GM18519 (cell line): ENCODE data around the gene EPB41L3.

Source experiments
- ATAC-seq: cut with Tn5 transposase; IDR thresholded peaks from one replicate; pipeline ENCODE4 v1.9.1; 2021; ENCODE audit warnings: mild to moderate bottlenecking, moderate library complexity; ENCODE audit not compliant: unreplicated experiment, low FRiP score

EPB41L3 gene

DNA sequence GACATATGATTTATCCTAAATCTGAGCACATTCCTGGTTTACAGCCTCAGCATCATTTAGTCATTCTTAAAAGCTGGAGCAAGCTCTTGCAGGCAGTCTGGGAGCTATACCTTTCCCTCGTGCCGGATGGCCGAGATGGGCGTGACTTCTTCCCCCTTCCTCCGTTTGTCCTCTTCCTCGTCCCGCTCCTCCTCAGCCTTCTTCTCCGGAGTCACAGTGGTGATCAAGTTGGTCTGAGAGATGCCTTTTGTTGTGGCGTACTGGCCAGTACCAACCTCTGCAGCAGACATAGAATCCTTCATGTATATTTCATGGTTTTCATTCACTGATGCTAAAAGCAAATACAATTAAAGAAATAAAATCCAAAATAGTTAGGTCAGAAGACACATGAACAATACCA lies 124.2 kb downstream of the EPB41L3 start:
- ATAC-seq = no peak

- no peak for ATAC-seq
Measured at GRCh38 chr18:5419030-5419429, 124.8 kb downstream of the EPB41L3 start.

GRCh38 chr18:5417342-5417741 lies 126.5 kb downstream of the EPB41L3 start:
- ATAC-seq = no peak

DNA sequence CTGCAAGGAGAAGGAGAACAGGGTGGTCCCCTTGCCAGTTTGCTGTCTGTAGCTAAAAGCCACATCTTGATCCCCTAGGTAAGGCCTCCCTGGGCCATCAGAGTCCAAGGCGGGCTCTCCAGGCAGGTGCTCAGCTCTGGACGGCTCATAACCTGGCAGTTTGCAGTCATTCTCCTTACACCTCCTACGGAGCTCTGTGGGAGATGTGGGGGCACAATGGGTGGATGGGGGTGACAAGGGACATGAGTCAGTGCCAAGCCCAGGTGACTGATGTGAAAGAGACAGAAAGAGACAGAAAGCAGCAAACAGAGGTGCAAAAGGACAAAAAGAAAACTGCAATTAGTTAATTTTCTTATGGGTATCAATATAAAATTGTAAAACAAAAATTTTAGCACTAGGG lies 127.7 kb downstream of the EPB41L3 start:
- no peak for ATAC-seq

GRCh38 chr18:5415665-5416064 lies 128.1 kb downstream of the EPB41L3 start:
- ATAC-seq = no peak

- no peak for ATAC-seq
Measured at GRCh38 chr18:5415031-5415430, 128.8 kb downstream of the EPB41L3 start.

DNA sequence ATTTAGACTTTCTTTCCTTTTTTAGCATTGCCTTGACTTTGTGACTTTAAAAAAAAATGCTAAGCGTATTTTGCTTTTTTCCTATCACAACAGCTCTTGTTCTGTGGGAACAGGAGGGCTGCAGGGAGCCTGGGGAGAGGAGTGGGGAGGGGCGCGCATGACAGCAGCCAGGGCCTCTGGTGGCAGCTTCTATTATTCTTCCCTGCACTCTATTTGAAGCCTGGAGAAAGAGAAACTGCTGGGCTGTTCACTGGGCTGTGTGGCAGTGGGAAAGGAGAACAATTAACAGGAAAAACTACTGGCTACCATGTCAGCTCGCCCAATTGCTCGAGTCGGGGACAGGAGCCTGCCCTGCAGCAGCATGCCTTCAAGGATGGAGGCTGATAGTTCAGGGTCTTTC lies 129.3 kb downstream of the EPB41L3 start:
- no peak for ATAC-seq

GRCh38 chr18:5413447-5413846 lies 130.3 kb downstream of the EPB41L3 start:
- no peak for ATAC-seq

DNA sequence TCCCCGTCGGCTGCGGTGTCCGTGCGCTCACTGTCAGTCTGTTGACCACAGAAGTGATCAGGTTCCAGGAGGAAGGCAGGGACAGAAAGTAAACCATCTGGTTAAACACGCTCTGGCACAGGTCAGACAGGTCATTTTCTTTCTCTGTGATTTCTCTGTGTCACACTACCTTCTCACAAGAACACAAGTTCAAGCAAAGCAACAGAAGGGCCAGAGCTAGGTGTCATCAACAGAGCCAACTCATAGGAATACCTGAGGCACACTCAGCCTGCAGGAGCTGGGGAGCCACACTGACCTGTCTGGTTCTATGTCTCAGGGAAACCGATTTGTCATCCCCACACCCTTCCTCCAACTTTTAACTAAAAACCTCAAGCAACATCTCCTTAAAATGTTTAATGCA lies 133.2 kb downstream of the EPB41L3 start:
- no peak for ATAC-seq

- ATAC-seq = no peak
Measured at GRCh38 chr18:5398269-5398668, 145.5 kb downstream of the EPB41L3 start.

GRCh38 chr18:5397102-5397501 lies 146.7 kb downstream of the EPB41L3 start:
- no peak for ATAC-seq

DNA sequence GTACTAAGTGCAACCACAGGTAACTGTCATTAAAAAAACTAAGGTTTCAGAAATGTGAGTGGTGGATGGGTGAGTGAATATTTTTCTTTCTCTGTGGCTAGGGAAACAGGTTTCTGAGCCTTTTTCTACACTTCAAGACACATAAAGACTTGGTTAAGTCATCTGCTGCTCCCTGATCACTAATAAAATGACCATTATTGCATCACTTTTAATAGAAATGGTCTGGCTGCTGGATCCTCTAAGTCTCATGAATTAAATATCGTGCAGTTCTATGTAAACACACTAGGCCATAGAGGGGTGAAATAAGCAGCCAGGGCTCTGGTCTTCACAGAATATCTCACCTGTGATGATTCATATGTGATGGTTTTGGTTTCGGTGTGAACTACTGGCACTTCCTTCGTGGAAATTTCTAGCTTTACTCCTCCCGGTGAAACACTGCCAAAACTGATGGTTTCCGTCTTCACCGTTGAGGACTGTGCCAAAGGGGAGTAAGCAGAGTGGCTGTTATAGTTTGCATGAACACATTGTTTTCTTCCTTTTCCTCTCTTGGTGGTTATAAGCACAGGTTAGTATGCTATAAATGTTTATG lies 147.8 kb downstream of the EPB41L3 start:
- ATAC-seq = no peak

GRCh38 chr18:5393779-5394178 lies 150.0 kb downstream of the EPB41L3 start:
- ATAC-seq = no peak

DNA sequence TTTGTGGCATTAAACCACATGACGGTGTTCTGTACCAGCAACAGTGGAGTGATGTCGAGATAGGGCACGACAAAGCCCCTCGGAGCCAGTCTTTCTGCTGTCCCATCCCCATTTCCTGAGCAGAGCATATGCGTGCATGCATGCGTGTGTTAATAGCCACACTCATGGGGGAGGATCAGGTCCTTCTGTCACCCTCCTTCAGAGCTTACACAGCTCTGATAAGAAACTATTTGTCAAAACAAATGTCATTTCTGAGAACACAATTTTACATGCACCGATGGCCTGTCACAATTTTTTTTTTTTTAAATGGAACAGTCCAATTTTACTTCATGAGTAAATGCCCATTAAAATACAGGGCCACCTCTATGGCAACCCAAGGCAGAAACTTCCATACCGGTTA lies 152.4 kb downstream of the EPB41L3 start:
- ATAC-seq = no peak

DNA sequence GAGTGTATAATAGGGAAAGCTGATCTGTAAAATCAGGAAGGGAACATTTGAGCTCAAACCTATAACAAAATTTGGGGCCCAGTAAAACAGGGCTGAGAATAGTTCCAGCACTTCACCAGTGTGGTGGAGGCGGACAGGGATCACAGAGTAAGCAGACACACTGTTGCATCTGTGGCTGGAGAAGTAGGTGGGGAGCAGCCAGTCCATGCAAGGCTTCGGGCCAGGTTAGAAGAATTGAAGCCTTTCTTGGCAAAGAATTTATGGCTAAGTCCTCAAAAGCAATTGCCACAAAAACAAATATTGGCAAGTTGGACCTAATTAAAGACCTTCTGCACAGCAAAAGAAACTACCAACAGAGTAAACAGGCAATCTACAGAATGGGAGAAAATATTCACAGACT lies 154.4 kb downstream of the EPB41L3 start:
- no peak for ATAC-seq

GRCh38 chr18:5388896-5389295 lies 154.9 kb downstream of the EPB41L3 start:
- ATAC-seq = no peak

DNA sequence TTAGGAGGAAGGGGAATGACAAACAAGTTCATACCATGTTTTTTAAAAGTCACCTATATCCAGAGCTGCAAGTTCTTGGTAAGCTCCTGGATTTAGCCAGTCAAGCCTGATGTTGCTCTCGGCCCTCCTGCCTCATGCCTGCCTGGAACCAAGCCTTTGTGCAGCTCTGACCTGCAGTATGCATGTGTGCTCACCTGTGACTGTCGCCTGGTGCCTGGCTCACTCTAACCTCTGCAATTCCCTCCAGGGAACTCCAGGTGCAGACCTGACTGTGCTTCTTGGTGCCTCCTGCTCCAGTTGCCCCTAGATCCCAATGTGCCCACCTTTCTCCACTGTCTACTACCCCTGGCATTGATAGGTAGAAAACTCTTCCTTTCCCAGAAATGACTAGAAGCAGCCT lies 163.2 kb downstream of the EPB41L3 start:
- no peak for ATAC-seq

GRCh38 chr18:5376986-5377385 lies 166.8 kb downstream of the EPB41L3 start:
- no peak for ATAC-seq

GRCh38 chr18:5370332-5370731 lies 173.5 kb downstream of the EPB41L3 start:
- ATAC-seq = no peak

GRCh38 chr18:5369513-5369912 lies 174.3 kb downstream of the EPB41L3 start:
- no peak for ATAC-seq

DNA sequence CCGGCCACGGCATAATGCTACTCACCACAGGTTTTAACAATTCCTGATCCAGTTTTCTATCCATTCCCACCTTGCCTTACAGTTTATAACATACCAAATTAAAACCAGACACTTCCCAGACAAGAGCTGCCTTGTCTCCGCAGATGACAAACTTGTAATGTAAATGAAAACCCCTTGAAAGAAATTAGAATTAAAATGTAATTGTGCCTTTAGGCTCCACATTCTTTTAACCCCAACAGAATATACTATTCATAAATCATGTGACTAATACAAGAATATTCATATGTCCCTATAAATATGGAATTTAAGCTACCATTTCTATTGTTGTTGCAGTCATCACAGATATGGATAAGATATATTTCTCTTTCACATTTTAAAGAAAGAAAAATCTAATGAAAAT lies 178.4 kb downstream of the EPB41L3 start:
- ATAC-seq = no peak

GRCh38 chr18:5350636-5351035 lies 193.2 kb downstream of the EPB41L3 start:
- ATAC-seq = no peak
